ENCODE data around the gene ACTN3.

- no peak for TF ChIP-seq ZNF274 (IDR thresholded peaks at IDR 0.05; ENCODE audit: low read depth, low read length)
- TF ChIP-seq SUZ12 (IDR thresholded peaks at IDR 0.05; ENCODE audit: extremely low read depth, insufficient read depth, insufficient read length) = no peak
- no peak for TF ChIP-seq YY1 (IDR thresholded peaks at IDR 0.05; ENCODE audit: insufficient read depth, insufficient read length)
Observed at GRCh38 chr11:66497206-66497605, 49.5 kb upstream of the ACTN3 start.
